Activated T-cell treated with anti-CD3 and anti-CD28 coated beads for 24 hours (primary cell): ENCODE data around the gene DPM2.

ENCODE experiments used
- DNase-seq: peaks from one replicate; pipeline ENCODE4 v3.0.0-alpha.2; 2020; ENCODE audit warnings: low read depth

Gene DPM2

DNA sequence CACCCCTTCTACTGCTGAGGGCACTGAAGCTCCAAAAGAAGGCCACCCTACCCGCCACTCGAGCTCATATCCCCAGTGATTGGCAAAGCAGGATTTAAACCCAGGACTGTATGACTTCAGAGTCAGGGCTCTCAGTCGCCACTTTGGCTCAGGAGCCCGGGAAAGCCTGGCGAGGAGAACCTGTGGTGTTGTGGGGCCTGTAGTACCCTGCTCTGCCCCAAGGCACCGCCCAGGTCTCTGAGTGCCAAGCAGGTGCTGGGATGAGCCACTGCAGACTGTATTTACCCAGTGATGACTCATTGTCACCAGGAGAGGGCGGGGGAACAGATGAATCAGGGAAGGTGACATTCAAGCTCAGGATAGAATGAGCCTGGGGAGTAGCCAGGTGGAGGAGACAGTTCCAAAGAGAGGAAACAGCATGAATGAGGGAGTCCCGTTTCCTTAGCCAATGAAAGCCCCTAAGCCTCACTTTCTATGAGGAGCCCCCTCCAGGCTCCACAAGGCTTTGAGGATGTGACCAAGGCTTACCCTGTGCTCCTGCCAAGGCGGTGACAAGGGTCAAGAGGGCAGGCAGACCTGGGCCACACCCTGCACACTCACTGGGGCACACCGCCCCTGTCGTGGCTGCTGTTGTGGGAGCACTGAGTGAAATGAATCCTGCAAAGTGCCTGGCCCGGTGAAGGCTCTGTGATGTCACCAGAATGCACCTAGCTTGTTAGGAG lies 17.8 kb upstream of the DPM2 start:
- peak; percentile 80 for DNase-seq

DNA sequence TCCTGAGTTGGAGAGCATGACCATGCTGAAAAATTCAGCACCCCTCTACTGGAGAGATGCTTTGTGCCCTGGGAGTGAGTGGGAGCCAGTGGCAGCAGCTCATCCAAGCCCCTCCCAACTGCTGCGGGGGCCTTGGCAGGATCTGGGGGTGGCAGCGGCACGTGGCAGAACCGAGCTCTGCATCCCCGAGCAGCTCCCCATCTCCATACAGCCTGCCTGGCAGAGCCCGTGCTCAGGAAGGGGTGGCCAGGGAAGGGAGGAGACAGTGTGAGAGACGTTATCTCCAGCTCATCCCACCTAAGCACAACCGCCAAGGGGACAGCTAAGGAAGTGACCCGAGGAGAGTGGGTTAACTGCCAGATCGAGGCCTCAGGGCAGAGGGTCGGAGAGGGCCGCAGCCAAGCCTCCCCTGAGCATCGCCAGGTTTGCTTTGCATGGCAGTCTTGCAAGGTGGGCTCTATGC lies 17.2 kb upstream of the DPM2 start:
- DNase-seq = no peak

DNA sequence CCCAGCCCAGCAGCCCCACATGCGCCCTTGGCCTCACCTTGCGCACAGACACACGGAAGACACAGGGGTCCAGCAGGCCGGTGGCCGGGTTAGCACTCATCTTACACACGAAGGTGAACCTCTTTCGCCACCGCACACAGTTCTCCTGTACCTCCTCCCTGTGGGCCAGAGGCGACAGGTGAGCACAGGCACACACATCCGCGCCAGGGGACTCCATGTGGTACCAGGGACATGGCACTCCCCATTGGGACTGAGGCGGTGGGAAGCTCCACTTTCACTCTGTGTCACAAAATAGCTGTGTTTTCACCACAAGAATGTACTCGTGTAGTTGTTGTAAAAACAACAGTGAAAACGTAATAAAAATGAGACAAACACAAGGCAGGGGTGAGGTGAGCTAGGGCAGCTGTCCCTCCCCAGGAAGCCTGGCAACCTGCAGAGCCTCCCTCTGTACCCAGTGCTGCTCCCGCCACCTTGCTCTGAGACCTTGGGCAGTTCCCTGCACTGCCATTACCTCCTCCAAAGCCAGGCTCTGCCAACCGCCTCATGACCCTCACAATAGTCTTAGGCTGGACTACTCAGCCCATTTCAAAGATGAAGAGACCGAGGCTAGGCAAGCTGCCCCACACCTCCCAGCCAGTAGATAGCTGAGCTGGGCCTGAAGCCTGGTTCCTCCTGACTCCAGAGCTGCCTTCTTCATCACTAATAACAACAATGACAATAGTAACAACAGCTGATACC lies 16.3 kb upstream of the DPM2 start:
- DNase-seq = no peak

DNA sequence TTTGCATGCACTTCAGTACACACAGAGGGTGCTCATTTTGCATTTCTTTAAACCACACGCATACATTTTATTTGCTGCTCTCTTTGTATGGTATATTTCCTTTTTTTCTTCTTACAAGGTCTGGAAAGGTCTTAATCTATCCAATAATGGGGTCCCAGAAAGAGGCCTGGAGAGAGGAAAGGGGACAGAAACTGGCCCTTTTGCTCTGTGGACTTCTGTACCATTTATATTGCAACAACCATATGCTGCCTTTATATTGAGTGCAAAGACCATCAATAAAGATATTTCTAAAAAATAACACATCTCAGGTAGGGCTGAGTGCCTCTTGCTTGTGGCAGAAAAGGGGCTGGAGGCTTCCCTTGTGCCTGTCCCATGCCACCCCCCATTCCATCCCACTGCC lies 15.5 kb upstream of the DPM2 start:
- DNase-seq = no peak

DNA sequence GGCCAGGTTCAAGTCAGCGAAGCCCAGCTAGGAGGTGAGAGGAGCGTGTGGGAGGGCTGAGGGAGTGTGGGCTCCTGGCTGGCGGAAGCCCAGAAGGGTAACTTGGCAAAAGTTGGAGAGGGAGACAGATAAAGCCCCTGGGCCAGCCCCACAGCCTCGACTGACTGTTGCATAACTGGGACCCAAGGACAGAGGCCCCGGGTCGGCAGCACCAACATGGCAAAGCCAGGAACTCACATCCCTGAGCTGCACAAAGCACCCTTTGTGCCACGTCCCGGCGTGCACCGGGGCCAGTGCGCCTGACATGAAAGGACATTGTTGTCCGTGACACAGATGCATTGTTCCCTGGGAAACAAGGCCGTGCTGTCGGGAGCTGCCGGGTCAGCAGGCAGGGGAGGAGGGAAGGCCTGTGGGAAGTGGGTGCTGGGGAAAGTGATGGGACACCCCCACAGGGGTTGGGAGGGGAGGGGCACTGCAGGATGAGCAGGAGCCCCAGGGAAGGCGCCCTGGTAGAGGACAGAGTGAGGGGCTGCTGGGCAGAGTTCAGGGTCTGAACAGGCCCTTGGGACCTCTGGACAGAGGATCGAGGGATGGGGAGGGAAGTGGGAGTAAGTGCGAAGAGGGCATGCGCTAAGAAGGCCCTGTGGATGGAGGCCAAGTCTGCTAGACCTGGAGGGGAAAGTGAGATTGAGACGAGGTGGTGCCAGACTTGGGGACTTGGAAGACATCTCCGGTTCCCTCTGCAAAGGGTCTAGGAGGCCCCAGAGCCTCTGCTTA lies 13.0 kb upstream of the DPM2 start:
- no peak for DNase-seq

GRCh38 chr9:127949827-127950512 lies 12.3 kb upstream of the DPM2 start:
- no peak for DNase-seq

GRCh38 chr9:127947841-127948710 lies 10.4 kb upstream of the DPM2 start:
- no peak for DNase-seq

GRCh38 chr9:127946728-127947127 lies 9.1 kb upstream of the DPM2 start:
- DNase-seq = no peak

- no peak for DNase-seq
Observed at GRCh38 chr9:127945942-127946341, 8.3 kb upstream of the DPM2 start.

DNA sequence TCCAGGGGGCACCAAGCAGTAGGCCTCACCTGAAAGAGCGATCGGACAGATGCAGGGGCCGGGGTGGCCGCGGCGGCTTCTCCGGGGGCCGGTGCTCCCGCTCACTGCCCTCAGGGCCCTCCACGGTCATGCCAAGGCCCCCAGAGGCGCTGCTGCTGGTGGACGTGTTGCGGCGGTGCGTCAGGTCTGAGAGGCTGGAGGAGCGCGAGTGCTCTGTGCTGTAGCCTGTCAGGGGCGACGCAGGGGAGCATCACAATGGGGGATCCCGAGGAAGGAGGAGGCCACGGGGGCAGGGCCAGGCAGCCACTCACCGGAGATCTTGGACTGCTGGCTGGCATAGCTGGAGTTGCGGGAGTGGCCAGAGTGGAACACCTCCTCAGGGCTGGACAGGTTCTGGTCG lies 7.7 kb upstream of the DPM2 start:
- DNase-seq = no peak

- no peak for DNase-seq
Observed at GRCh38 chr9:127944586-127945218, 7.0 kb upstream of the DPM2 start.

DNA sequence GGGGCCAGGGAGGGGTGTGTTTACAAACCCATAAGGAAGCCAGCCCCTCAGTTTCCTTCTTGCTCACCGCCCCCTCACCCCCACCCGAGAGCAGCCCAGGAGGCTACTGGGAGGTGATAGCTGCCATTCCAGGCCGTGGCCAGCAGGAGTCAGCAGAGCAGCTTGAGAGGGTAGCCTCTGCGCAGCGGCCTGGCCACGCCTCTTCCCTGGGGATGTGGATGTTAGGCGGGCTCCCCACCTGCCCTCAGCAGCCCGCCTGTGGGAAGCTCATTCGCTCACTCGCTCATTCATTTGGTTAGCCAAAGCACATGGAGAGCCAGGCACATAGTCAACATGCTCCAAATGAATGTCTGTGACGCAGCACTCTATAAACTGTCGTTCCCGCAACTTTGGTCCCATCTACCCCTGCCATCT lies 6.1 kb upstream of the DPM2 start:
- peak; percentile 74 for DNase-seq

DNA sequence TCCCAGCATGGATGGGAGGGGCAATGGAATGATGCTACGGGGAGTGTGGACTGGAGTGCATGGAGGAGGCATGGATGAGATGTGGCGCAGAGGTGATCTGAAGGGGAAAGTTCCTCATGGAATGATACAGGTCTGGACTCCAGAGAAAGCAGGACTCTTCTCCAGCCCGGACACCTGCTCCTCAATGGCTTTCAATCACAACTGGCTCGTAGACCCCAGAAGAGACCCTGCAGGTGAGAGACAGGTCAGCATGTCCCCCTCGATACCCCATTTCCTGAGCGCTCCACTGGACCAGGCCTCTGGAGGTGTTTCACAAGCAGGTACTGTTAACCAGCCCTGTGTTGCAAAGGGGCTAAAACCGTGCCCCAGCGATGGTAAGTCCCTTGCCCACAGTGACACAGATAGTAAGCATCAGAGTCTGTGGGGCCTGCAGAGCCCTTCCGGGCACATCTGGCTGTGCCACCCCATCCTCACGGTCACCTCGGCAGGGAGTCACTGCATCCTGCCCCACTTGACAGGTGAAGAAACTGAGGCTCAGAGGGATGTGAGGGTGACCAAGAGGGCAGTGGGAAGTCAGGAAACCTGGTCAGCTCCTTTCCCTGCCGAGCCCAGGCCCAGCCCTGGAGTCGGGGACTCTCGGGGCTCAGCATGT lies 5.5 kb upstream of the DPM2 start:
- no peak for DNase-seq

- no peak for DNase-seq
Observed at GRCh38 chr9:127942216-127943010, 4.8 kb upstream of the DPM2 start.

DNA sequence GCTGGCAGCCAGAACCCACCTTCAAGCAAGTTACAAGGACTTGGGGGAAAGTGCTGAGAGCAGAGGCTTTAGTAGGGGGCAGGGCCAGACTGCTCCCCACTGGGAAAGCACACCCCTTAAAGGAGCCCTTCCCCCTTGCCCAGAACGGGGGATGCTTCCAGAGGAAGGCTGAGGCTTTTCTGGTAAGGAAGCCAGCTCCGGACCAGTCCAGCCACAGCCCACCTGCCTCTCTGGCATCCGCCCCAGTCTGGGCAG lies 4.2 kb upstream of the DPM2 start:
- no peak for DNase-seq

GRCh38 chr9:127941062-127941960 lies 3.7 kb upstream of the DPM2 start:
- no peak for DNase-seq

DNA sequence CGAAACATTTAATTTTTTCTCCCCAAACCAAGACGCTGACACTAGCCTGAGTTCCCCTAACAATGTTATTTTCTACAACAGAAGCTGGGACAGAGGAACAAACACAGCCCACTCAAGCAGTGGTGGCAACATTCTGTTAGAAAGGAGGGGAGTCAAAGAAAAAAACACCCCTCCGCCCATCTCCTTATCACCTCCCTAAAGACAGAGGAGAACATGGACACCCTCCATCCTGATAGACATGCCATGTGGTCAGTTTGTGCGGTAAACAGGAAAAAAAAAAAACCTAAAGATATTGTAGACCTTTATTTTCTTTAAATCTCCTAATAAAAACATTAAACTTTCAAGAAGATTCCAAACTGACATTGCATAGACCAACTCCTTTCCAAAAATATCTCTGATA lies 2.9 kb upstream of the DPM2 start:
- DNase-seq = no peak

- DNase-seq = no peak
Observed at GRCh38 chr9:127938298-127938690, 640 bp upstream of the DPM2 start.

GRCh38 chr9:127937056-127937387 lies 632 bp downstream of the DPM2 start:
- no peak for DNase-seq
